Peyer's patch (tissue), 4 donors: ENCODE data around the gene LIF. TPM values are rescaled to one million over a fixed set of nuclear protein-coding genes. Genes with fewer than 3 reads are reported as not detected.

ENCODE experiments used
- DNase-seq, 3 donors: peaks; one replicate each; pipeline ENCODE4 v3.0.0-alpha.2; 2017 to 2019
- H3K27ac ChIP-seq, 4 donors: fragments of 200-600 bp; sonication (generic); one replicate each; pipeline ENCODE4 v1.5.1; 2016 to 2019
- H3K27me3 ChIP-seq, 2 donors: fragments of 200-600 bp; sonication (generic); one replicate each; pipeline ENCODE4 v1.5.1; 2019
- H3K36me3 ChIP-seq, 3 donors: fragments of 200-600 bp; sonication (generic); one replicate each; pipeline ENCODE4 v1.5.1; 2016 to 2019
- H3K4me1 ChIP-seq, 4 donors: fragments of 200-600 bp; sonication (generic); one replicate each; pipeline ENCODE4 v1.5.1; 2016 to 2019
- H3K4me3 ChIP-seq, 4 donors: fragments of 200-600 bp; sonication (generic); 1 replicate in 3 of 4; 2 replicates in 1 of 4; pipeline ENCODE4 v1.5.1; 2016 to 2019; ENCODE audit warnings: mild to moderate bottlenecking in 1 of 4
- H3K9me3 ChIP-seq, 4 donors: fragments of 200-600 bp; sonication (generic); one replicate each; pipeline ENCODE4 v1.5.1; 2016 to 2019; ENCODE audit warnings: mild to moderate bottlenecking in 1 of 4
- POLR2A ChIP-seq, 2 donors: fragments of 450-650 bp; IDR thresholded peaks; one replicate each; pipeline ENCODE4 v1.5.1; 2017; ENCODE audit warnings: antibody characterized with exemption in 2 of 2, mild to moderate bottlenecking in 2 of 2, moderate library complexity in 2 of 2
- total RNA-seq, 4 donors: library from RNA; depleted of rRNA; stranded (reverse); fragments of >200 nt; gene quantifications; one replicate each; pipeline ENCODE4 v1.1.0, GENCODE V29; 2016
- TF ChIP-seq, protein P1 (sequence below), 6 experiments: fragments of 450-650 bp in 4 of 6; fragments of 200-600 bp in 2 of 6; sonication (generic) in 1 of 6; IDR thresholded peaks; one replicate each; pipeline ENCODE4 v1.5.1; 2017 to 2019; ENCODE audit warnings: antibody characterized with exemption in 6 of 6, mild to moderate bottlenecking in 3 of 6, moderate library complexity in 1 of 6

Gene LIF
- total RNA-seq, 4 donors from 2014 or later: 7.4 to 19.3 (median 10.6) TPM

DNA sequence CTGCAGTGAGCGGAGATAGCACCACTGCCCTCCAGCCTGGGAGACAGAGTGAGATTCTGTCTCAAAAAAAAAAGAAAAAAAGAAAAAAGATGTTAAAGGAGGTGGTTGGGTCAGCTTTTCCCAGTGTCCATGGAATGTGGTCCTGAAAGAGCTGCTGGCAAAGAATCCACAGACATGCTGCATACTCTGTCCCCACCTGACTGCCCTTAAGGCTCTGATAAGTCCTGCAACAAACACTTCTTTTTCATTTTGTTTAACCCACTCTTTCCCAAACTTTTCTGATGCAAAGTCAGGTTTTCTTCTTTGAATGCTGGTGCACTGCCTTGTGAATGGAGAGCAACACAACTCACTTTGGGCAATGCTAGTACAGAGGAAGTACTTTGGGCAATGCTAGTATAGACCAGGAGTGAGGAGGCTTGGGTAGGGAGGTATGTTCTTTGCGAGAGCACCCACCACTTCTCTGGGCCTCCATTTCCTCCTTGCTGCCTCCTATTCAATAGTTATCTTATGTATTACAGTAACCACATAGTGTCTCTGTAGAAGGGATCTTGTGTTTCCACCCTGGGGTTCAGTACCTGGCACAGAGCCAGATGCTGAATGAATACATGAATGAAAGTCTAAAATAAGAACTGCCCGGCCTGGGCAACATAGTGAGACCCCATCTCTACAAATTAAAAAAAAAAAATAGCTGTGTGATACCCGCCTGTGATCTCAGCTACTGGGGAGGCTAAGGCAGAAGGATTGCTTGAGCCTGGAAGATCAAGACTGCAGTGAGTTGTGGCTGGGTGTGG lies 18.9 kb downstream of the LIF start:
- Histone ChIP-seq H3K27ac (no peak overlapping the region), H3K27me3 (no peaks in the 10 kb centered on the region), H3K36me3 (no peaks in the 10 kb centered on the region), H3K4me1 (no peaks in the 10 kb centered on the region), H3K4me3 (no peak overlapping the region), H3K9me3 (no peaks in the 10 kb centered on the region)
- no peak for DNase-seq
- TF ChIP-seq, protein P1, sequence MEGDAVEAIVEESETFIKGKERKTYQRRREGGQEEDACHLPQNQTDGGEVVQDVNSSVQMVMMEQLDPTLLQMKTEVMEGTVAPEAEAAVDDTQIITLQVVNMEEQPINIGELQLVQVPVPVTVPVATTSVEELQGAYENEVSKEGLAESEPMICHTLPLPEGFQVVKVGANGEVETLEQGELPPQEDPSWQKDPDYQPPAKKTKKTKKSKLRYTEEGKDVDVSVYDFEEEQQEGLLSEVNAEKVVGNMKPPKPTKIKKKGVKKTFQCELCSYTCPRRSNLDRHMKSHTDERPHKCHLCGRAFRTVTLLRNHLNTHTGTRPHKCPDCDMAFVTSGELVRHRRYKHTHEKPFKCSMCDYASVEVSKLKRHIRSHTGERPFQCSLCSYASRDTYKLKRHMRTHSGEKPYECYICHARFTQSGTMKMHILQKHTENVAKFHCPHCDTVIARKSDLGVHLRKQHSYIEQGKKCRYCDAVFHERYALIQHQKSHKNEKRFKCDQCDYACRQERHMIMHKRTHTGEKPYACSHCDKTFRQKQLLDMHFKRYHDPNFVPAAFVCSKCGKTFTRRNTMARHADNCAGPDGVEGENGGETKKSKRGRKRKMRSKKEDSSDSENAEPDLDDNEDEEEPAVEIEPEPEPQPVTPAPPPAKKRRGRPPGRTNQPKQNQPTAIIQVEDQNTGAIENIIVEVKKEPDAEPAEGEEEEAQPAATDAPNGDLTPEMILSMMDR (IDR thresholded peaks at IDR 0.05): no peak

DNA sequence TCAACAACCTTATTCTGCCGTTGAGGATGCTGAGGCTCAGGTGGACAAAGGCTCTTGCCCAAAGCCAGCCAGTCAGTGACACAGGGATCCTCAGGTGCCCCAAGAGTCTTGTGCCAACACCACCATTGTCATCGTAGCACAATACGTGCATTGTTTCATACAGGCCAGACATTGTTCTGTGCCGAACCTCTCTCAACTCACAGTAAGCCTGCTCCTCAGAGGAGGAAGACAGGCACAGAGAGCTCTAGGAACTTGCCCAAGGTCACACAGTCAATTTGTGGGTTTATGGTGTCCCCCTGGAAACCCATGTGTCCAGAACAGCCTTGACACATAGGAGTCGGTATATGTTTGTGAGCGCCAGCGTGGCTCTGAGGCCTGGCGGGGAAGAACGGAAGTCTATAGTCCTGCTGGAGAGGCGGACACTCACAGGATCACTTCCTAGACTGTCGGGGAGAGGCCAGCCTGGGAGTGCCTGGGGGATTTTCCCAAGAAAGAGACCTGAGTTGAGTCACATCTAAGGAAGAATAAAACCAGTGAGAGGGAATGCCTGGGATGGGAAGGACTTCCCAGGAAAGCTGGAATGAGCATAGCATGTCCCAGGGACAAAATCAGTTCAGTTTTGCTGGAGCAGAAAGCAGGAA lies 20.2 kb downstream of the LIF start:
- Histone ChIP-seq H3K27ac (no peak overlapping the region), H3K9me3 (no peaks in the 10 kb centered on the region)
- DNase-seq: no peak

DNA sequence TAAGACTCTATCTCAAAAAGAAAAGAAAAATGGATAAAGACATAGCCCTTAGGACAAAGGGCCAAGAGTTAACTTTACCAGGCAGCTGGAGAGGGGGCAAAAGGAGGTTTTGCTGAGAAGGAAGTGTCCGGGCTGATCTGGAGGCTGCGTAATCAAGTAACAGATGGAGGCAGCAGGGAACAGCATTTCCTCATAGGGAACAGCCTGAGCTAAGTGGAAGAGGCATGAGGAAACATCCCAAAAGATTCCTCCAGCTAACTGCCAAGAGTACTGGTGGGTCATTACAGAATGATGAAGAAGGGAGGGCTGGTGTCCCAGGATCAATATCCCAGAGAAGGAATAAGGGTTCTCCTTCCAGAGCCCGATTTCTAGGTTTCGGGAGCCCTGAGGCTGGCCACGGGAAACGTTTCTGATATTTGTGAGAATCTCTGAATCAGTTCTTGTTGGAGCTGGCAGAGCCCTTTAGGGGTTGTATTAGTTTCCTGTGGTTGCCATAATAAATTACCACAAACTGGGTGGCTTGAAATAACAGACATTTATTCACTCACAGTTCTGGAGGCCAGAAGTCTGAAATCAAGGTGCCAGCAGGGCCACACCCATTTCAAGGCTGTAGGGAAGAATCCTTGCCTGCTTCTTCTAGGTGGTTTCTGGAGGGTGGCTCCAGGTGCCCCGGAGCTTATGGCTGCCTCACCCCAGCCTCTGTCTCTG lies 21.2 kb downstream of the LIF start:
- no peak overlapping the region for H3K27ac ChIP-seq
- DNase-seq: no peak
- no peaks in the 10 kb centered on the region for H3K36me3 ChIP-seq
- no peak overlapping the region for H3K4me3 ChIP-seq
- TF ChIP-seq POLR2A (IDR thresholded peaks at IDR 0.05): no peak
- TF ChIP-seq, protein P1 (IDR thresholded peaks at IDR 0.05): no peak
- no peaks in the 10 kb centered on the region for H3K9me3 ChIP-seq
- H3K27me3 ChIP-seq: no peaks in the 10 kb centered on the region
- H3K4me1 ChIP-seq: peaks cover 0 to 15% (median 5%) of the 10 kb centered on the region in 4 donors

More for the DNA sequence above, 20.2 kb downstream of the LIF start:
- Histone ChIP-seq H3K4me3 (no peak overlapping the region), H3K36me3 (no peaks in the 10 kb centered on the region), H3K4me1 (peaks cover 0 to 7% (median 2%) of the 10 kb centered on the region in 4 donors), H3K27me3 (no peaks in the 10 kb centered on the region)
- TF ChIP-seq POLR2A (IDR thresholded peaks at IDR 0.05): no peak
- TF ChIP-seq, protein P1 (IDR thresholded peaks at IDR 0.05): no peak

DNA sequence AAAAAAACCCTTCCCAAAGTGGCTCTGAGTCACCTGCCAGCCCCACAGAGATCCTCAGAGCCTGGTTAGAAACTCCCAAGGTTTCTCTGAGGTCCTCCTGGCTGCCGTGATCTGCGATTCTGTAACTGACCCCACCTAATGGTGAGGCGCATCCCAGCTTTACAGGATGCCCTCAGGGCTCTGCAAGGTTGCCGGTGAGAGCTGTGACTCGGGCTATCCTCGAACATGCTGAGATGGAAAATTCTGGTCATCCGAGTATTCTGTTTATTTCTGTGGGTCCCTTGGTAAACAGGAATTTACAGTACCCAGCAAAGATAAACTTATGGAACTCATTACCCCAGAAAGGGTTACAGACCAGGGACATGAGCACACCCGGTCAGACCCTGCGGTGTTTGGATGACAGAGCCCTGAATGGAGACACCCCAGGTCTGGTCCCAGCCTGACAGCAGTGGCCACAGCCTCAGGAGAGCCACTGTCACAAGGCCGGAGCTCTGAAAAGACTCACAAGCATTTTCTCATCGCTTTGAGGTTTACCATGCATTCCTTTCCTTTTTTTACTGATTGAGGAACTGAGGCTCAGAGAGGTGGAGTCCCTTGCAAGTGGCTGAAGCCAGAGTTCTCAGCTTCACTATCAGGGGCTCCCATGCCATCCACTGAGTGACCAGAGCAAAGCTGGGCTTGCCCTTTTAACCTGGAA lies 22.2 kb downstream of the LIF start:
- no peaks in the 10 kb centered on the region for H3K36me3 ChIP-seq

DNA sequence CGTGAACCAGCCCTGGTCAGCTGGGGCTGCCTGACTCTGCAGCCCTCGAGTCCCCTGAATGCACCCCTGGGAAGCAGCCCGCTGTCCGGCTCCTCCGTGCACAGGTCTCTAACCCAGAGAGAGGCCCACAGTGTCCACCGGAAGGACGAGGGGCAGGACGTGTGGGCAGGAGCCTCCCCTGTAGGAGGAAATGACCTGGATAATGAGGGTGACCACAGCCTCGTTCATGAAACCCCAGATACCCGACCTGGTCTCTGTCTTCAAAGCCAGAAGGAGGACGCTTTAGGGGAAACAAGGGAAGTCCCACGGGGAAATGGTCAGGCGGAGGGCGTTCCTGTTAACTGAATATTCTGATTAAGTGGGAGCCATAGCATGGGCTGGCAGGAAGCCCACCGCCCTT lies 23.3 kb downstream of the LIF start:
- no peaks in the 10 kb centered on the region for H3K36me3 ChIP-seq
- no peak overlapping the region for H3K27ac ChIP-seq
- TF ChIP-seq, protein P1 (IDR thresholded peaks at IDR 0.05): no peak
- no peak for TF ChIP-seq POLR2A (IDR thresholded peaks at IDR 0.05)
- H3K27me3 ChIP-seq: no peaks in the 10 kb centered on the region
- no peaks in the 10 kb centered on the region for H3K9me3 ChIP-seq
- DNase-seq: no peak
- no peak overlapping the region for H3K4me3 ChIP-seq
- H3K4me1 ChIP-seq: peaks cover 0 to 15% (median 7%) of the 10 kb centered on the region in 4 donors

More for the DNA sequence above, 22.2 kb downstream of the LIF start:
- peaks cover 0 to 15% (median 7%) of the 10 kb centered on the region in 4 donors for H3K4me1 ChIP-seq
- no peak overlapping the region for H3K27ac ChIP-seq
- no peak for DNase-seq
- H3K4me3 ChIP-seq: no peak overlapping the region
- TF ChIP-seq, protein P1 (IDR thresholded peaks at IDR 0.05): no peak
- no peak for TF ChIP-seq POLR2A (IDR thresholded peaks at IDR 0.05)
- H3K27me3 ChIP-seq: no peaks in the 10 kb centered on the region
- no peaks in the 10 kb centered on the region for H3K9me3 ChIP-seq
